Stimulated activated CD4-positive, alpha-beta T cell treated with anti-CD3 and anti-CD28 coated beads, Interleukin-12 subunit alpha, Interleukin-12 subunit beta, amount 100 ng/mL, for 4 hours (primary cell): ENCODE measurements around the gene PROC.

ENCODE experiments used
- DNase-seq: peaks from one replicate; pipeline ENCODE4 v3.0.0-alpha.2; 2020

The PROC gene

DNA sequence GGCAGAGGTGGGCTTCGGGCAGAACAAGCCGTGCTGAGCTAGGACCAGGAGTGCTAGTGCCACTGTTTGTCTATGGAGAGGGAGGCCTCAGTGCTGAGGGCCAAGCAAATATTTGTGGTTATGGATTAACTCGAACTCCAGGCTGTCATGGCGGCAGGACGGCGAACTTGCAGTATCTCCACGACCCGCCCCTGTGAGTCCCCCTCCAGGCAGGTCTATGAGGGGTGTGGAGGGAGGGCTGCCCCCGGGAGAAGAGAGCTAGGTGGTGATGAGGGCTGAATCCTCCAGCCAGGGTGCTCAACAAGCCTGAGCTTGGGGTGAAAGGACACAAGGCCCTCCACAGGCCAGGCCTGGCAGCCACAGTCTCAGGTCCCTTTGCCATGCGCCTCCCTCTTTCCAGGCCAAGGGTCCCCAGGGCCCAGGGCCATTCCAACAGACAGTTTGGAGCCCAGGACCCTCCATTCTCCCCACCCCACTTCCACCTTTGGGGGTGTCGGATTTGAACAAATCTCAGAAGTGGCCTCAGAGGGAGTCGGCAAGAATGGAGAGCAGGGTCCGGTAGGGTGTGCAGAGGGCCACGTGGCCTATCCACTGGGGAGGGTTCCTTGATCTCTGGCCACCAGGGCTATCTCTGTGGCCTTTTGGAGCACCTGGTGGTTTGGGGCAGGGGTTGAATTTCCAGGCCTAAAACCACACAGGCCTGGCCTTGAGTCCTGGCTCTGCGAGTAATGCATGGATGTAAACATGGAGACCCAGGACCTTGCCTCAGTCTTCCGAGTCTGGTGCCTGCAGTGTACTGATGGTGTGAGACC, at the start of gene PROC:
Gene PROC, plus strand, starts transcription at position 128 of the 812 bp plus-strand sequence. CDS start 1,516 bp downstream, outside the sequence.
- DNase-seq, result no peak

DNA sequence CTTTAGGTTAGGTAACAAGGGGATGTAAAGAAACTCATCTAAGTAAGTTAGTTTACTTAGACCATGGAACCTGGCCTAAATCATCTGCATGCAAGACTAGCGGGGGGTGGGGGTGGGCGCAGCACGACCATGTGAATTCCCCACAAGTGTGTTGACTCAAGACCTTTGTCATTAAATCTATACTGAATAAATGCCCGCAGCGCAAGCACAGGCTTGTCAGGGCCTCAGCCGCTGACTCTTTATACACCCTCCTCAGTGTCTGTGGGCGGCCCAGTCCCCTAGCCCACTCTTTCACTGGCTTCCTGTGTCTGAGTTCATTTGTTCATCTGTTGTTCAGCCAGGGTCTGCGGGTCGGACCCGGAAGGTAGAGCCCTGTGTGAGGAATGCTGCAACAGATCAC, 48.2 kb upstream of the PROC start:
- no peak for DNase-seq

DNA sequence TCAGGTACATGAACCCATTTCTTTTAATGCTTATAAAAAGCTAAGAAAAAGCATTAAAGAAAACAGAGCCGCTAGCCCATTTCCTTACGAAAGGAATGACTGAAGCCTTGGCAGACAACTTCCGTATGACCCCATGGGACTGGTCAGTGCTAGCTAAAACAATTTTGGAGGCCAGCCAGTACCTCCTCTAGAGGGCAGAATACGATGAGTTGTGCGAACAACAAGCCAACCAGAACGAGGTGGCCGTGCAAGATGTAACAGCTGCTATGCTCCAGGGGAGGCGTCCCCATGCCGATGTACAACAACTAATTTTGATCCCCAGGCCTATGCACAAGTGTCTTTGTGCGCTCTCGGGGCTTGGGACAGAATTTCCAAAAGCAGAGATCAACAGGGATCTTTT, 47.2 kb upstream of the PROC start:
- DNase-seq, result no peak

DNA sequence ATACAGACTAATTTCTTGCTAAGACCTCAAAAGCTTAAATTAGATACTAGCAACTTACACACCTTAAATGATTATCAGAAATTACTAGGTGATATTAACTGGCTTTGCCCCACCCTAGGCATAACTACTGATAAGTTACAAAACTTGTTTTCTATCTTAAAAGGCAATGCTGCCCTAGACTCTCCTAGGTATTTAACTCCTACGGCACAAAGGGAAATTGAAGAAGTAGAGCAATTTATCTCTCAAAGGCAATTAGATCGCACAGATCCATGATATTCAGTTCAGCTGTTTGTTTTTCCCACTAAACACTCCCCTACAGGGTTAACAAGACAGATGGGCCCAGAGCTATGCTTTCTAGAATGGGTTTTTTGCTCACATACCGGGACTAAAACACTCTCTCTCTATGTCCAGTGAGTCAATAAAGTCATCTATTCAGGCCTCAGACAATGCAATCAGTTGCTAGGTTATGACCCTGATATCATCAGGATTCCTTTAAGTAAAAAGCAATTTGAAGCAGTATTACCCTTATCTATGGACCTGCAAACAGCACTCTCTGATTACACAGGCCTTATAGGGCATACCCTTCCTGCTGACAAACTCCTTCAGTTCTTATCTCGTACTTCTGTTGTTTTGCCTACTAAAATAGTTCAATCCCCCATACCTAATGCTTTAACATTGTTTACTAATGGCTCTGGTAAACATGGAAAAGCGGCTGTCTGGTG, 44.7 kb upstream of the PROC start:
- DNase-seq, result no peak

DNA sequence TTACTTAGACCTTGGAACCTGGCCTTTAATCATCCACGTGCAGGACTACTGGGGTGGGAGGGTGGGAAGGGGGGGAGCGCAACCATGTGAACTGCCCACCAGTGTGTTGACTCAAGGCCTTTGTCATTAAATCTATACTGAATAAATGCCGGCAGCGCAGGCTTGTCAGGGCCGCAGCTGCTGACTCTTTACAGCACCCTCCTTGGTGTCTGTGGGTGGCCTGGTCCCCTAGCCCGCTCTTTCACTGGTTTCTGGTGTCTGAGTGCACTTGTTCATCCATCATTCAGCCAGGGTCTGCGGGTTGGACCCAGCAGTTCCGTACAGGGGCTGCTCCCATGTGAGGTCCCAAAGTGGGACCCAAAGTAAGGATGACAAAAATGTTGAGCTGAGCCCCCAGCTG, 42.0 kb upstream of the PROC start:
- DNase-seq, result no peak

DNA sequence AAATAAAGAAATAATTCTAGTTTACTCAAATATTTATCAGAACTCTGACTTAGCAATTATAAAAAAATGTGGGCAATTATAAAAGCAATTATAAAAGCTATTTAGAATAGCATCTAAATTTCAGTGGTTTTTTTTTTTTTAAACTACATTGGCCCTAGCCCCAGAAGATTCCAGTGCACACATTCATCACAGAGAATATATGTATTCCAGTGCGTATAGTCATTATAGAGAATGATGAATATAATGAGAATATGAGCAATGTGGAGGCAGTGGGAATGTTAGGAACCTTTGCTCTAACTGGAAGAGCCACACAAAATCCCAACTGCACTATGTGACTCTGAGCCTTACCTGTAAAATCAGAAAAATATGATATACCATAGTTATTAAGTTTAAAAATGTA, 41.0 kb upstream of the PROC start:
- no peak for DNase-seq

DNA sequence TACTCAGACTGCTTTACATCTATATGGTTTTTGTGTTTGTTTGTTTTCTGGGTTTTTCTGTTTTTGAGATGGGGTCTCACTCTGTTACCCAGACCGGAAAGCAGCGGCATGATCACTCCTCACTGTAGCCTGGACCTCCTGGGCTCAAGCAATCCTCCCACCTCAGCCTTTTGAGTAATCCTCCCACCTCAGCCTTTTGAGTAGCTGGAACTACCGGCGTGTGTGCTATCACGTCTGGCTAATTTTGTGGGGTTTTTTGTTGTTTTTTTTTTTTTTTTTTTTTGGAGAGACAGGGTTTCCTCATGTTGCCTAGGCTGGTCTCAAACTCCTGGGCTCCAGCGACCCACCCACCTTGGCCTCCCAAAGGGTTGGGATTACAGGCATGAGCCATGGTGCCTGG, 39.5 kb upstream of the PROC start:
- no peak for DNase-seq

DNA sequence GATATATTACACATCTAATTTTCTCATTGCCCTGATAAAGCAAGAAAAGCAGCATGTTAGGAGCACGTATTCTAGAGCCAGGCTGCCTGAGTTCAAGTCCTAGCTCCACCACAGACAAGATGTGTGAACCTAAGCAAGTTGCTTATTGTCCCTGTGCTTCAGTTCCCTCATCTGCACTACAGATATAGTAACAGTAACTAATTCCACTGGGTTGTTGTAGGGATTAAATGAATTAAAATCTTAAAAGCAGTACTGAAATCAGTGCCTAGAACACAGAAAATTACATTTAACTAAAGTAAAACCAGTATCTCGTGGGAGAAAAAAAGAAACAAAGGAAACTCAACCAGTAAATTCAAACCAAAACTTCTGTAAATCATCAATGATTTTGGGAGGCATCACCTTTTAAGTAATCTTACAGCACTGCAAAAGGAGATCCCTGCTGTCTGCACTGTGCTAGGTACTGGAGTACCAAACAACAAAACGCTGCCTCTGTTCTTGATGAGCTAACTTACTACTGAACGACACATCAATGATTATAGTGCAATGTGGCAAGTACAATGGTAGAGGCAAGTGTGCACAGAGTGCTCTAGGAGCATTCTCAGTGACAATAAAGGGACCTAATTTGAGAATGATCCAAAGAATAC, 38.4 kb upstream of the PROC start:
- no peak for DNase-seq

DNA sequence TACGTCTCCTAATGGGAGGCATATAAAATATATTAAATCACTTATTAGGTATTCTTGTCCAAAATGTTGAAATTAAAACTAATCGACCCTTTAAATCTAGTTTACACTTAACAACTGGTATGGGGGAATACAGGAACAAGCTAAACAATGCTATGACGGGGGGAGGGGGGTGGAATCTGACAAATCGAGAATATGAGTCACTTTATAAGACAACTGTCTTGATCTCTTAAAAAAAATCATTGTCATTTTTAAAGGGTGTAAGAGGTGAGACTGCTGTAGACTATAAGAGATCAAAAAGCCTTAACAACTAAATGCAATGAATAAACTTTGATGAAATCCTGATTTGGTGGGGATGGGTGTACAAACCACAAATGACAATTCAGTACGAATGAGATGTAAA, 36.5 kb upstream of the PROC start:
- peak; percentile 23 for DNase-seq

DNA sequence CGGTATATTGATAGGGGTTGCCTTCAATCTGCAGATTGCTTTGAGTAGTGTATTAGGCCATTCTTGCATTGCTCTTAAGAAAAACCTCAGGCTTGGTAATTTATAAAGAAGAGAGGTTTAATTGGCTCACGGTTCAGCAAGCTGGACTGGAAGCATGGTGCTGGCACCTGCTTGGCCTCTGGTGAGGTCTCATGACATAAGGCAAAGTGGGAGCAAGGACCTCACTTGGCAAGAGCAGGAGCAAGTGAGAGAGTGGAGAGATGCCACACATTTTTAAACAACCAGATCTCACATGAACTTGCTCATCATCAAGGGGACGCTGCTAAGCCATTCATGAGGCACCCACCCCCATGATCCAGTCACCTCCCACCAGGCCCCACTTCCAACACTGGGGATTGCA, 35.4 kb upstream of the PROC start:
- DNase-seq, result no peak

DNA sequence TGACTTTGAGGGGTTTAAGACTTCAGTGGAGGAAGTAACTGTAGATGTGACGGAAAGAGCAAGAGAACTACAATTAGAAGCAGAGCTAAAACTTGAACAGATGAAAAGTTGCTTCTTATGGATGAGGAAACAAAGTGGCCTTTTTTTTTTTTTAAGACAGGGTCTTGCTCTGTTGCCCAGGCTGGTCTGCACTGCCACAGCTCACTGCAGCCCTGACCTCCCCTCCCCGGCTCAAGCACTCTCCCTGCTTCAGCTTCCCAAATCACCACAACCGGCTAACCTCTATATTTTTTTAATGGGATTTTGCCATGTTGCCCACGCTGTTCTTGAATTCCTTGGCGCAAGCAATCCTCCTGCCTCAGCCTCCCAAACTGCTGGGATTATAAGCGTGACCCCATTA, 33.7 kb upstream of the PROC start:
- DNase-seq, result no peak

DNA sequence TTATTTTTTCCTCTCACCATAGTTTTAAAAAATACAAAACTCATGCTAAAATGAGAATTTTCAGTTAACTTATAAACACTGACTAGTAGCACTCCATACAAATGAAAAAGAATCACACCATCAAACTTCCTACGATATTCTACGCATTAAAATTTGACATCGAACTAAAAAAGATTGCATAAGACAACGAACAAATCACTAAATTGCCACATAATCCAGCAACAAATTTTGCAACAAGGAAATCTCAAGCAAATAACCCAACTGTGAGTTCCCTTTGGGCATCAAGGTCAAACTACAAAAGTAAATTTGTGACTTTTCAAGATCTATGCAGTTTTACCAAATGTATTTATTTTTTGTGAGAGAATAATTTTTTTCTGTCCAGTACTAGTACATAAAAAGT, 32.0 kb upstream of the PROC start:
- no peak for DNase-seq

DNA sequence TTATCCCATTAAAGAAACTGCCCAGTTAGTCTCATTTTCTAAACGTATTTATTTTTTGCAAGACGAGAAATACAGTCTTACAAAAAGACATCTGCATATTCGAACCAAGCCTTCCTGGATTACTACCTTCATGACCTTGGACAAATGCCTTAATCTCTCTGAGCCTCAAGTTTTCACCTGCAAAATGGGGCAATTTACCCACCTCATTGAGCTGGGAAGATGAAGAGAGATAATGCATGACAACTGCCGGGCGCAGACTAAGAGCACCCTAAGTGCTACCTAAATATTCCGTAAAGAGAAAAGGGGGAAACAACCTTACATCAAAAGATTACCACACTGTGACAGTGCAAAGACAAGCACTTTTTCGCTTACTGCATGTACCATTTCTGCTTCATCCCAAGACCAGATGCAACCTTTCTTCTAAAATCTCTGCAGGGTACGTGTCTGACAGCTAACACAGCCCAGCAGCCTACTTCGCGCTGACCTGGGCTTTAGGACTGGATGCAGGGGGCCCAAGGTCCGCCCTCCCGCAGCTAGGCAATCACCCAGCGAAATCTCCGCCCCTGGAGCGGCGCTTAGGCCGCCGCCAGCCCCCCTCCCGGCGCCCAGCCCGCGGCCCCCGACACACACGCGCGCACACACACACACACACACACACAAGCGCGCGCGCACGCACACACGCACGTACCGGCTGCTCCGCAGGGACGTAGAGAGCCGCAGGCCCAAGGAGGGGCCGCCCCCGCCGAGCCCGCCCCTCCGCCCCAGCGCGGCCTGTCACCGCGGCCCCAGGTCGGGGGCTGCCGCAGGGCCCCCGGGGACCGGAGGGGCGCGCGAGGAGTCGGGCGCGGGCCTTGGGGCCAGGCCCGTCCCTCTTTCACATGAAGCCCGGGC, 31.2 kb upstream of the PROC start:
- peak; percentile 76 for DNase-seq

DNA sequence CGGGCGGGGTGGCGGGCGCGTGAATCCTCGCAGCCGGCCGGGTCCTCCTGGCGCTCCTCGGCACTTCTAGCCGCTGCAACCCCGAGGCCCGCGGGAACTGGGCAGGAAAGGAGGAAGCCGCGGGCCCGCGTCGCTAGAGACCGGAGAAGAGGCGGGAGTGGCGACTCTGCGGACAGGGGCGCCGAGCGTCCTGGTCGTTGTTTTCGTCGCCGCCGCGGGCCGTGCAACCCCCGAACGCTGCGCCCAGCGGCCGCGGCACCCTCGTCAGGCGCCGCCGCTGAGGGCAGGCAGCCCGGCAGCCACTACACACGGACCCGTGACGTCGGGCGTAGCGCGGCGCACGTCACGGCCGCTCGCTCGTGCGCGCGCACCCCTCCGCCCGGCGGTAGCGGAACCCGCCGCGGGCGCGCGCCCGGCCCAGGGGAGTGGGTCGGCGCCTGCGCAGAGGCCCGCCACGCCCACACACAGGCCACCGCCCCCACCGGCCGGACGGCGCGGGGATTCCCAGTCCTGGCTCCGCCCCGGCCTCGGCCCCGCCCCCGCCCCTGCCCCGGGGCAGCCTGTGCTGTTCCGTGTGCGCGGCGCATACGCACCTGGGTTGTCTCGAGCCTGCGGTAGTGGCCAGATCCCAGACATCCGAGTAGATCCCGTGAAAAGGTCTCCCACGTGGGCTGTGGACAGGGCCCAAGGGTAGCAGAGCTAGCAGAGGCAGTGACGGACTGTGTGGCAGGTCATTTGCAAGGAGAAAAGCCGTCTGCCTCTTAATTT, 30.4 kb upstream of the PROC start, which contains the start of gene MAP3K2:
Gene MAP3K2, minus strand, starts transcription at position 321 of the 768 bp plus-strand sequence. CDS start 44,846 bp downstream, outside the sequence.
- peak; percentile 98 for DNase-seq

DNA sequence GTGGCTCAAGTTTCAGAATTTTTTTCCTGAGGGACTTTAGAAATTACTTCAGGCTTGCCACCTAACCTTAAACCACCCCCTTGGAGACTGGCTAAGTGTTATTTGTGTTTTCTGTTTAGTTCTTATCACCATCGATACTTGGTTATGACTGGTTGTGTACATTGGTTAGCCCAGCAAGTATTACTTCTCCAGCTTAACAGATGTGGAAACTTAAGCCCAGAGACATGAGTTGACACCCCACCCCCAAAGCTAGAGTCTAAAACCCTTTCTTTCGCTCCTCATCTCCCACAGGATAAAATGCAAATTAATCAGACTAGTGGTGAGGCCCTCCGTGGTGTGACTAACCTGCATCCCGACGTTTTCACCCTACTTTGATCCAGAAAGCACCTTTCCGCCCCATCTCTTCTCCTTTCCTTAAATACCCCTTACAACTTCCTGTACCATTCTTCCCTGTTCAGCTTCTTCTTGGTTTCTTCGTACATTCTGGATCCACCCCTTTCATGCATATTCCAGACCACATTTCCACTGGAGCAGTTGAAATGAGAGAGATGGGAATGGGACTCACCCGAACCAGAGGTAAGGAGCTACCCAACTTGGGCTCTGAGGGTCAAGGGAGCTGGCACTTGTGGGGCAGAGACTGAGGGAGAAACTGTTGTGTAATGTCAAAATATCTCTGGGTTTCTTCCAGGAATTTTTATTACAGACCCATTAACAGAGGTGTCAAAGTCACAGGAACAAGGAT, 29.6 kb upstream of the PROC start:
- DNase-seq, result no peak

DNA sequence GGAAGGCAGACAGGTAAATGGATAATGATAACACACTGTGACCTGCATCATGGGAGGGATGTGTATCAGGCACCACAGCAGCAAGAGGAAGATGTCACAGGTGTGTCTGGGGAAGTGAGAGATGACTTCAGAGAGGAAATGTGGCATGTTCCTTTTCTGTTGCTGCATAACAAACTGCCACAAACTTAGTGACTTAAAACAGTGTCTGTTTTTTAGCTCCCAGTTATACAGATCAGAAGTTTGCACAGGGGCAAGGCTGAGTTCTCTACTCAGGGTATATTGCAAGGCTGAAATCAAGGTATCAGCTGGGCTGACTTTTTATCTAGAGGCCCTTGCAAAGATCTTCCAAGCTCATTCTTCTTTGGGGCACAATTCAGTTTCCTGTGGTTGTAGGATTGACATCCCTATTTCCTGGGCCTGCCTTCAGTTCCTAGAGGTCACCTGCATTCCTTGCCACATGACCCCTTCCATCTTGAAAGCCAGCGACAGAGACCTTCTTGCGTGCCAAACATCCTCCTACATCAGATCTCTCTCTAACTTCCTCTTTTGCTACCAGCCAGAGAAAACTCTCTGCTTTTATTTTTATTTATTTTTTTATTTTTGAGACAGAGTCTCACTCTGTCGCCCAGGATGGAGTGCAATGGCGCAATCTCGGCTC, 28.3 kb upstream of the PROC start:
- DNase-seq, result no peak

DNA sequence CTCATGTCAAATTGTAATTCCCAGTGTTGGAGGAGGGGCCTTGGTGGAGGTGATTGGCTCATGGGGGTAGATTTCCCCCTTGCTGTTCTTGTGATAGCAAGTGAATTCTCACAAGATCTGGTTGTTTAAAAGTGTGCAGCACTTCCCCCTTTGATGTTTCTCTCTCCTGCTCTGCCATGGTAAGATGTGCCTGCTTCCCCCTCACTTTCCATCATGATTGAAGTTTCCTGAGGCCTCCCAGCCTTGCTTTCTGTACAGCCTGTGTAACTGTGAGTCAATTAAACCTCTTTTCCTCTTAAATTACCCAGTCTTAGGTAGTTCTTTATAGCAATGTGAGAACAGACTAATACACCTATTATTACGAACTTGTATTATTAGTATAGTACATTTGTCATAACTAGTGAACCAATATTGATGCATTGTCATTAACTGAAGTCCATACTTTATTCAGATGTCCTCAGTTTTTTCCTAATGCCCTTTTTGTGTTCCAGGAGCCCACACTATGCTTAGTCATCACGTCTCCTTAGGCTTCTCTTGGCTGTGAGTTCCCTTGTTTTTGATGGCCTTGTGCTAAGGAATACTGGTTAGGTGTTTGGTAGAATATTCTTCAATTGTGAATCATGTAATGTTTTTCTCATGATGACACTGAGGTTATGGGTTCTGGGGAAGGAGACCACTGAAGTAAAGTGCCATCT, 25.9 kb upstream of the PROC start:
- DNase-seq, result no peak

DNA sequence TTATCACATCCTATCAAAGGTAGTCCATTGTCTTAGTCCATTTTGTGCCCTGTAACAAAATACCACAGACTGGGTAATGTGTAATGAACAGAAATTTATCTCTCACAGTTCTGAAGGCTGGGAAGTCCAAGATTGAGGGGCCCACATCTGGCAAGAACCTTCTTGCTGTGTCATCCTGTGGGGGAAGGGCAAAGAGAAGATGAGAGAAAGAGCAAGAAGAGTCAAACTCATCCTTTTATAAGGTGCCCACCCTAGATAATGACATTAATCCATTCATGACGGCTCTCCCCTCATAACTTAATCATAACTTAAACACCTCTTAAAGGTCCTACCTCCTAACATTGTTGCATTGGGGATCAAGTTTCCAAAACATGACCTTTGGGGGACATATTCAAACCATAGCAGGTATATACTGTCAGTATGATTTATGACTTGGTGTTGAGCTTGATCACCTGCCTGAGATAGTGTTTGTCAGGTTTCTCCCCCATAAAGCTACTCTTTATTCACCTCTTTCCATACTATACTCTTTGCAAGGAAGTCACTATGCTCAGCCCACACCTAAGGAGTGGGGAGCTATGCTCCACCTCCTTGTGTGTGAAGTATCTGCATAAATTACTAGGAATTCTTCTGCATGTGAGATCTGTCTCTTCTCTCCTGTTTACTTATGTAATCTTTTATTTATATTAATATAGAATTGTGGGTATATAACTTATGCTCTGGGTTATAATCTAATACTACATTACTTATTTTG, 25.2 kb upstream of the PROC start:
- no peak for DNase-seq

DNA sequence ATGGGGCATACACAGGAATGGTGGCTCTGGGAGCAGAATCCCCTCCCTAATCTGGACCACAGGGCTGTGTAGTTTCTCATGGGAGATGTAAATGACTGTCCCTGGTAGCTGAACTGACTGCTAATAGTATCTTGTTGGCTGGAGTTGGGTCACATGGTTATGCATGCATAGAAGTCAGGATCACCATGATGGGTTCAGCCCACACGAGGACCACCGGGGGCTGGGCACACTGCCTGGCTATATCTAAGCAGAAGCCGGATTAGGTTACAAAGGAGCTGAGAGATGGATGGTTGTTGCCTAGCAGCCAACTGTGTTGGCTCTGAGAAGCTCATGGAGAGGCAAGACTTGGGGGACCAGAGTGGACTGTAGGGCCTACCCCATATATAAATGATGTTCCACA, 23.7 kb upstream of the PROC start:
- DNase-seq, result no peak
